DND-41 (cell line): Measurements from ENCODE around the gene EIPR1.

Source experiments
- ATAC-seq: fragments of 200-7000 bp; cut with Tn5 transposase; 3 replicates; pipeline ENCODE4 v1.9.1; 2021; ENCODE audit warnings: low read depth; ENCODE audit not compliant: insufficient read depth
- DNase-seq: peaks from one replicate; pipeline ENCODE4 v3.0.0-alpha.2; 2020
- H2AFZ ChIP-seq: 2 replicates; pipeline ENCODE4 v1.6.0; 2012; ENCODE audit warnings: low read depth, low read length
- H3K27ac ChIP-seq: 2 replicates; pipeline ENCODE4 v1.5.1; 2012; ENCODE audit warnings: low read length, inconsistent platforms
- H3K27me3 ChIP-seq: fragments of 200-600 bp; sonication (generic); 2 replicates; pipeline ENCODE4 v1.6.0; 2012; ENCODE audit warnings: low read length, mild to moderate bottlenecking, inconsistent platforms; ENCODE audit not compliant: insufficient read depth, poor library complexity
- H3K36me3 ChIP-seq: 2 replicates; pipeline ENCODE4 v1.5.1; 2012; ENCODE audit warnings: low read length, inconsistent platforms; ENCODE audit not compliant: insufficient read depth
- H3K4me1 ChIP-seq: 2 replicates; pipeline ENCODE4 v1.5.1; 2012; ENCODE audit warnings: mild to moderate bottlenecking, low read length; ENCODE audit not compliant: insufficient read depth
- H3K4me2 ChIP-seq: 2 replicates; pipeline ENCODE4 v1.6.0; 2012; ENCODE audit warnings: mild to moderate bottlenecking, moderate library complexity, low read length, inconsistent platforms; ENCODE audit not compliant: insufficient read depth
- H3K4me3 ChIP-seq, 2 experiments: fragments of 200-600 bp in 1 of 2; shearing (Covaris generic) in 1 of 2; 2 replicates each; pipeline ENCODE4 v1.5.1; 2012 to 2016; ENCODE audit warnings: inconsistent platforms in 2 of 2, low read length in 2 of 2, mild to moderate bottlenecking in 2 of 2, low read depth in 1 of 2, moderate library complexity in 1 of 2
- H3K79me2 ChIP-seq: 2 replicates; pipeline ENCODE4 v1.6.0; 2012; ENCODE audit warnings: low read length, inconsistent platforms; ENCODE audit not compliant: insufficient read depth
- H3K9ac ChIP-seq: 2 replicates; pipeline ENCODE4 v1.6.0; 2012; ENCODE audit warnings: low read depth, mild to moderate bottlenecking, inconsistent platforms, low read length, moderate library complexity
- H3K9me3 ChIP-seq: 2 replicates; pipeline ENCODE4 v1.5.1; 2012; ENCODE audit warnings: low read length, moderate library complexity, mild to moderate bottlenecking, inconsistent platforms; ENCODE audit not compliant: insufficient read depth, severe bottlenecking
- H4K20me1 ChIP-seq: 2 replicates; pipeline ENCODE4 v1.6.0; 2012; ENCODE audit warnings: low read length; ENCODE audit not compliant: insufficient read depth
- CTCF ChIP-seq: IDR thresholded peaks from 2 replicates; pipeline ENCODE4 v1.5.1; 2012; ENCODE audit warnings: borderline replicate concordance, low read length, moderate library complexity, mild to moderate bottlenecking; ENCODE audit not compliant: poor library complexity, severe bottlenecking; ENCODE audit errors: extremely low read depth
- EZH2 ChIP-seq: IDR thresholded peaks from 3 replicates; pipeline ENCODE4 v1.6.1; 2012; ENCODE audit warnings: borderline replicate concordance, low read depth, mild to moderate bottlenecking, moderate library complexity, low read length, inconsistent platforms; ENCODE audit not compliant: severe bottlenecking

Gene EIPR1

GRCh38 chr2:3389193-3389592 lies 11.6 kb upstream of the EIPR1 start:
- no peak overlapping the region for H3K4me2 ChIP-seq
- TF ChIP-seq EZH2, result no peak
- no peak for TF ChIP-seq CTCF
- H3K9ac ChIP-seq, result no peak overlapping the region
- H3K36me3 ChIP-seq, result peaks cover 66% of the 10 kb centered on the region
- H3K27ac ChIP-seq, result no peak overlapping the region
- H4K20me1 ChIP-seq, result no peaks in the 10 kb centered on the region
- H3K79me2 ChIP-seq, result peaks cover 6% of the 10 kb centered on the region; the same call in 1 of the 2 replicates
- H3K4me1 ChIP-seq, result no peaks in the 10 kb centered on the region
- ATAC-seq, result no peak
- no peak for DNase-seq
- no peaks in the 10 kb centered on the region for H3K27me3 ChIP-seq
- H3K9me3 ChIP-seq, result peaks cover 5% of the 10 kb centered on the region
- H3K4me3 ChIP-seq, result no peak overlapping the region
- H2AFZ ChIP-seq, result no peak overlapping the region

- Histone ChIP-seq H2AFZ (no peak overlapping the region), H3K27me3 (no peaks in the 10 kb centered on the region), H3K4me2 (no peak overlapping the region), H3K36me3 (peaks cover 60% of the 10 kb centered on the region), H3K9ac (no peak overlapping the region), H3K9me3 (no peaks in the 10 kb centered on the region), H3K4me3 (no peak overlapping the region), H4K20me1 (no peaks in the 10 kb centered on the region), H3K27ac (no peak overlapping the region), H3K4me1 (no peaks in the 10 kb centered on the region), H3K79me2 (peaks cover 6% of the 10 kb centered on the region; the same call in 1 of the 2 replicates)
- ATAC-seq (no peak), DNase-seq (no peak)
- TF ChIP-seq CTCF, result no peak
- TF ChIP-seq EZH2, result no peak
Measured at GRCh38 chr2:3388412-3388738, 10.8 kb upstream of the EIPR1 start.

GRCh38 chr2:3387644-3388411 lies 10.2 kb upstream of the EIPR1 start:
- H3K27ac ChIP-seq, result no peak overlapping the region
- no peaks in the 10 kb centered on the region for H3K9me3 ChIP-seq
- TF ChIP-seq CTCF (no peak), EZH2 (no peak)
- no peak overlapping the region for H3K4me2 ChIP-seq
- no peak overlapping the region for H3K4me3 ChIP-seq
- peaks cover 55% of the 10 kb centered on the region for H3K36me3 ChIP-seq
- ATAC-seq (no peak), DNase-seq (no peak)
- no peaks in the 10 kb centered on the region for H3K4me1 ChIP-seq
- no peak overlapping the region for H2AFZ ChIP-seq
- peaks cover 6% of the 10 kb centered on the region; the same call in 1 of the 2 replicates for H3K79me2 ChIP-seq
- no peaks in the 10 kb centered on the region for H4K20me1 ChIP-seq
- no peaks in the 10 kb centered on the region for H3K27me3 ChIP-seq
- H3K9ac ChIP-seq, result no peak overlapping the region
